GM12878 (cell line): Measurements from ENCODE around the gene LRRIQ4. TPM values are rescaled to one million over a fixed set of nuclear protein-coding genes. Genes with fewer than 3 reads are reported as not detected.
A peak's percentile ranks its signal among the peaks of the same experiment; 100 is the strongest.

Source experiments
- ASH2L ChIP-seq: fragments of 300-600, 200-600 bp; sonication (generic); IDR thresholded peaks from 2 replicates; pipeline ENCODE4 v1.6.1; 2017; ENCODE audit warnings: low read depth, mild to moderate bottlenecking, borderline replicate concordance
- ATF3 ChIP-seq: IDR thresholded peaks from 2 replicates; pipeline ENCODE4 v1.6.1; 2011; ENCODE audit warnings: low read depth, mild to moderate bottlenecking, low read length, moderate library complexity, borderline replicate concordance; ENCODE audit errors: extremely low read depth
- BACH1 ChIP-seq: fragments of 450-650 bp; IDR thresholded peaks from 2 replicates; pipeline ENCODE4 v1.6.1; 2017; ENCODE audit warnings: mild to moderate bottlenecking, borderline replicate concordance
- BRCA1 ChIP-seq: IDR thresholded peaks from 2 replicates; pipeline ENCODE4 v1.6.1; 2011; ENCODE audit warnings: low read depth, low read length, improper control_type of control experiment
- CHD2 ChIP-seq: IDR thresholded peaks from 2 replicates; pipeline ENCODE4 v1.6.1; 2011; ENCODE audit warnings: low read depth, low read length, improper control_type of control experiment, borderline replicate concordance
- CTCF ChIP-seq, 3 experiments: IDR thresholded peaks in 2 of 3; conservative IDR thresholded peaks in 1 of 3; 2 replicates each; pipeline ENCODE4 v1.5.1; 2011; ENCODE audit warnings: low read depth in 3 of 3, low read length in 3 of 3, mild to moderate bottlenecking in 3 of 3, control low read depth in 2 of 3, moderate library complexity in 2 of 3, inconsistent platforms in 1 of 3, mixed read lengths in 1 of 3; ENCODE audit not compliant: control insufficient read depth in 2 of 3, insufficient read depth in 1 of 3; ENCODE audit errors: extremely low read depth in 1 of 3
- EED ChIP-seq: sonication (generic); IDR thresholded peaks from 2 replicates; pipeline ENCODE4 v1.6.1; 2016; ENCODE audit warnings: antibody characterized with exemption, low read depth
- EGR1 ChIP-seq, 2 experiments: IDR thresholded peaks; 1 replicate in 1 of 2; 2 replicates in 1 of 2; pipeline ENCODE4 v1.6.1; 2011 to 2012; ENCODE audit warnings: low read depth in 2 of 2, low read length in 2 of 2, borderline replicate concordance in 1 of 2, mild to moderate bottlenecking in 1 of 2, moderate library complexity in 1 of 2
- GATAD2B ChIP-seq: fragments of 450-650 bp; conservative IDR thresholded peaks from 2 replicates; pipeline ENCODE4 v1.6.1; 2017; ENCODE audit warnings: low read depth, mild to moderate bottlenecking, moderate library complexity
- HCFC1 ChIP-seq: fragments of 150-350 bp; IDR thresholded peaks from 2 replicates; pipeline ENCODE4 v1.6.1; 2014; ENCODE audit warnings: low read length
- IKZF2 ChIP-seq, 2 experiments: fragments of 450-650 bp; IDR thresholded peaks; 2 replicates each; pipeline ENCODE4 v1.6.1; 2017; ENCODE audit warnings: mild to moderate bottlenecking in 2 of 2, moderate library complexity in 2 of 2
- JUNB ChIP-seq: IDR thresholded peaks from 2 replicates; pipeline ENCODE4 v1.6.1; 2016; ENCODE audit warnings: antibody characterized with exemption, mild to moderate bottlenecking
- KLF5 ChIP-seq: fragments of 450-650 bp; IDR thresholded peaks from 2 replicates; pipeline ENCODE4 v1.6.1; 2014; ENCODE audit warnings: mild to moderate bottlenecking; ENCODE audit not compliant: partially characterized antibody
- LARP7 ChIP-seq: fragments of 450-650 bp; IDR thresholded peaks from 2 replicates; pipeline ENCODE4 v1.6.1; 2017; ENCODE audit warnings: mild to moderate bottlenecking
- MEF2B ChIP-seq: fragments of 450-650 bp; IDR thresholded peaks from 2 replicates; pipeline ENCODE4 v1.6.1; 2018; ENCODE audit warnings: mild to moderate bottlenecking, moderate library complexity; ENCODE audit not compliant: partially characterized antibody, poor library complexity, severe bottlenecking
- MTA3 ChIP-seq: IDR thresholded peaks from 2 replicates; pipeline ENCODE4 v1.6.1; 2012; ENCODE audit warnings: low read length, inconsistent platforms, borderline replicate concordance
- NFYB ChIP-seq: IDR thresholded peaks from 2 replicates; pipeline ENCODE4 v1.6.1; 2011; ENCODE audit warnings: low read depth, mild to moderate bottlenecking, low read length, improper control_type of control experiment, moderate library complexity; ENCODE audit not compliant: insufficient read depth
- NR2C2 ChIP-seq: IDR thresholded peaks from 2 replicates; pipeline ENCODE4 v1.6.1; 2011; ENCODE audit warnings: borderline replicate concordance, low read depth; ENCODE audit not compliant: control insufficient read depth, insufficient read length
- PAX8 ChIP-seq: fragments of 450-650 bp; IDR thresholded peaks from 2 replicates; pipeline ENCODE4 v1.6.1; 2017; ENCODE audit warnings: mild to moderate bottlenecking, moderate library complexity
- PML ChIP-seq: IDR thresholded peaks from 2 replicates; pipeline ENCODE4 v1.6.1; 2012; ENCODE audit warnings: low read length, inconsistent platforms
- RFX5 ChIP-seq: IDR thresholded peaks from 2 replicates; pipeline ENCODE4 v1.6.1; 2011; ENCODE audit warnings: low read depth, low read length, improper control_type of control experiment
- SKIL ChIP-seq: fragments of 450-650 bp; IDR thresholded peaks from 2 replicates; pipeline ENCODE4 v1.6.1; 2017; ENCODE audit warnings: mild to moderate bottlenecking, low read depth, inconsistent platforms; ENCODE audit not compliant: poor library complexity, severe bottlenecking
- SREBF2 ChIP-seq: IDR thresholded peaks from 2 replicates; pipeline ENCODE4 v1.6.1; 2012; ENCODE audit warnings: mild to moderate bottlenecking, low read length
- USF1 ChIP-seq: IDR thresholded peaks from 2 replicates; pipeline ENCODE4 v1.6.1; 2011; ENCODE audit warnings: borderline replicate concordance, low read depth, mild to moderate bottlenecking, moderate library complexity, mixed read lengths, low read length; ENCODE audit not compliant: insufficient read depth; ENCODE audit errors: extremely low read length
- YY1 ChIP-seq: IDR thresholded peaks from 2 replicates; pipeline ENCODE4 v1.6.1; 2011; ENCODE audit warnings: low read depth, mild to moderate bottlenecking, low read length
- ZZZ3 ChIP-seq: IDR thresholded peaks from 2 replicates; pipeline ENCODE4 v1.6.1; 2011; ENCODE audit warnings: low read depth; ENCODE audit not compliant: control insufficient read depth, insufficient read length
- polyA plus RNA-seq, 11 experiments: library from polyadenylated mRNA; depleted of rRNA in 4 of 11; unstranded in 6 of 11; stranded (reverse) in 5 of 11; fragments of >200 nt; fragmentation: Nextera tagmentation in 4 of 11; fragmentation: Illumina TruSeq in 1 of 11; extraction: Ambion mirVana in 4 of 11; extraction: Trizol in 1 of 11; gene quantifications; 1 replicate in 1 of 11; 2 replicates in 10 of 11; pipeline versions ENCODE4 v1.2.1 to v1.2.3, GENCODE V29; 2011 to 2016; ENCODE audit warnings: inconsistent platforms in 2 of 11, missing spikeins in 2 of 11, low read depth in 1 of 11
- total RNA-seq, 4 experiments: library from RNA; depleted of rRNA in 3 of 4; stranded (reverse); fragments of >200 nt in 3 of 4; fragmentation: Illumina TruSeq in 1 of 4; extraction: Trizol in 1 of 4; gene quantifications; 2 replicates each; pipeline versions ENCODE4 v1.2.1 to v1.2.3, GENCODE V29; 2013 to 2021

The LRRIQ4 gene
- total and polyA plus RNA-seq, 10 of the 15 experiments (the other 5 are each of a cell fraction or from before 2014, with no cell fraction given), result 0.06 to 0.21 (median 0.14) TPM; not detected in 3

GRCh38 chr3:169863458-169863899 is 50.8 kb downstream of the LRRIQ4 start (continued):
- peak; percentile 93 to 96 (median 93); a peak in 5 of 6 replicates for TF ChIP-seq CTCF (IDR thresholded peaks at IDR 0.05 in 2 of 3, conservative IDR thresholded peaks at IDR 0.05 in 1 of 3; ENCODE audit: control insufficient read depth in 2 of 3, extremely low read depth in 1 of 3, insufficient read depth in 1 of 3, low read depth in 3 of 3, low read length in 3 of 3)
- TF ChIP-seq PML, result no peak
- no peak for TF ChIP-seq BRCA1
- no peak for TF ChIP-seq JUNB
- no peak for TF ChIP-seq LARP7
- no peak for TF ChIP-seq USF1
- TF ChIP-seq RFX5, result no peak
- no peak for TF ChIP-seq MEF2B
- no peak for TF ChIP-seq ASH2L
- no peak for TF ChIP-seq ATF3
- TF ChIP-seq MTA3, result no peak
- no peak for TF ChIP-seq NFYB
- no peak for TF ChIP-seq ZZZ3
- peak; percentile 77 to 80 for TF ChIP-seq IKZF2 (IDR thresholded peaks at IDR 0.05)
- no peak for TF ChIP-seq HCFC1
- no peak for TF ChIP-seq SREBF2
- TF ChIP-seq NR2C2, result no peak
- TF ChIP-seq BACH1, result no peak
- TF ChIP-seq PAX8, result no peak
- no peak for TF ChIP-seq CHD2
- peak; percentile 71 for TF ChIP-seq YY1
- TF ChIP-seq EGR1 (IDR thresholded peaks at IDR 0.05; ENCODE audit: borderline replicate concordance in 1 of 2, low read depth in 2 of 2, low read length in 2 of 2), result no peak
- peak; percentile 81 for TF ChIP-seq EED
- peak; percentile 52 for TF ChIP-seq SKIL
- no peak for TF ChIP-seq KLF5
- TF ChIP-seq GATAD2B, result no peak
